ENCODE measurements around the gene VPS26B.

GRCh38 chr11:134277183-134278001, 52.9 kb downstream of the VPS26B start:
- TF ChIP-seq, protein P1, sequence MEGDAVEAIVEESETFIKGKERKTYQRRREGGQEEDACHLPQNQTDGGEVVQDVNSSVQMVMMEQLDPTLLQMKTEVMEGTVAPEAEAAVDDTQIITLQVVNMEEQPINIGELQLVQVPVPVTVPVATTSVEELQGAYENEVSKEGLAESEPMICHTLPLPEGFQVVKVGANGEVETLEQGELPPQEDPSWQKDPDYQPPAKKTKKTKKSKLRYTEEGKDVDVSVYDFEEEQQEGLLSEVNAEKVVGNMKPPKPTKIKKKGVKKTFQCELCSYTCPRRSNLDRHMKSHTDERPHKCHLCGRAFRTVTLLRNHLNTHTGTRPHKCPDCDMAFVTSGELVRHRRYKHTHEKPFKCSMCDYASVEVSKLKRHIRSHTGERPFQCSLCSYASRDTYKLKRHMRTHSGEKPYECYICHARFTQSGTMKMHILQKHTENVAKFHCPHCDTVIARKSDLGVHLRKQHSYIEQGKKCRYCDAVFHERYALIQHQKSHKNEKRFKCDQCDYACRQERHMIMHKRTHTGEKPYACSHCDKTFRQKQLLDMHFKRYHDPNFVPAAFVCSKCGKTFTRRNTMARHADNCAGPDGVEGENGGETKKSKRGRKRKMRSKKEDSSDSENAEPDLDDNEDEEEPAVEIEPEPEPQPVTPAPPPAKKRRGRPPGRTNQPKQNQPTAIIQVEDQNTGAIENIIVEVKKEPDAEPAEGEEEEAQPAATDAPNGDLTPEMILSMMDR (IDR thresholded peaks at IDR 0.05; ENCODE audit: borderline replicate concordance, extremely low read depth, low read length, poor library complexity, severe bottlenecking) = no peak
- TF ChIP-seq EZH2 (IDR thresholded peaks at IDR 0.05; ENCODE audit: borderline replicate concordance, low read depth, low read length, severe bottlenecking) = no peak
